ENCODE data around the gene CLN3. TPM values are rescaled to one million over a fixed set of nuclear protein-coding genes. Genes with fewer than 3 reads are reported as not detected.

CLN3 gene
- polyA plus RNA-seq, 1 donor from 2014 or later: 32.2 TPM

- H3K4me2 ChIP-seq (ENCODE audit: low read length): no peak overlapping the region
- H3F3A ChIP-seq (ENCODE audit: insufficient read depth, low read length, poor library complexity, severe bottlenecking): no peaks in the 10 kb centered on the region
- no peak overlapping the region for H3K4me3 ChIP-seq (ENCODE audit: low read length)
- H3K9me2 ChIP-seq (ENCODE audit: insufficient read depth, low read length): no peaks in the 10 kb centered on the region
- no peaks in the 10 kb centered on the region for H3K36me3 ChIP-seq (ENCODE audit: insufficient read depth, low read length)
- TF ChIP-seq POLR2AphosphoS5 (IDR thresholded peaks at IDR 0.05) (no peak), EZH2 (IDR thresholded peaks at IDR 0.05; ENCODE audit: borderline replicate concordance, insufficient read depth, low read length, poor library complexity, severe bottlenecking) (no peak), EP300 (conservative IDR thresholded peaks at IDR 0.05; ENCODE audit: poor library complexity, severe bottlenecking) (no peak)
- no peak overlapping the region for H3K9ac ChIP-seq (ENCODE audit: low read length)
- H4K20me1 ChIP-seq (ENCODE audit: insufficient read depth): no peaks in the 10 kb centered on the region
- no peak overlapping the region for H2AFZ ChIP-seq (ENCODE audit: low read depth, low read length)
- no peaks in the 10 kb centered on the region for H3K27me3 ChIP-seq (ENCODE audit: insufficient read depth, low read depth, low read length)
- no peaks in the 10 kb centered on the region for H3K9me3 ChIP-seq (ENCODE audit: low read length)
- no peak overlapping the region for H3K27ac ChIP-seq (ENCODE audit: low read length)
- no peaks in the 10 kb centered on the region for H3K79me2 ChIP-seq (replicated peaks; ENCODE audit: insufficient read depth, low read length)
These were observed 7.0 kb upstream of the CLN3 start for GRCh38 chr16:28498666-28499381.

- H3K4me3 ChIP-seq (ENCODE audit: low read length): no peak overlapping the region
- no peak for TF ChIP-seq CTCF (IDR thresholded peaks at IDR 0.05; ENCODE audit: poor library complexity, severe bottlenecking)
- H3K4me2 ChIP-seq (ENCODE audit: low read length): no peak overlapping the region
- no peak overlapping the region for H3K9ac ChIP-seq (ENCODE audit: low read length)
- H3F3A ChIP-seq (ENCODE audit: insufficient read depth, low read length, poor library complexity, severe bottlenecking): no peaks in the 10 kb centered on the region
- H3K79me2 ChIP-seq (replicated peaks; ENCODE audit: insufficient read depth, low read length): no peaks in the 10 kb centered on the region
- no peak overlapping the region for H3K27ac ChIP-seq (ENCODE audit: low read length)
- H3K36me3 ChIP-seq (ENCODE audit: insufficient read depth, low read length): no peaks in the 10 kb centered on the region
- H4K20me1 ChIP-seq (ENCODE audit: insufficient read depth): no peaks in the 10 kb centered on the region
- H3K9me2 ChIP-seq (ENCODE audit: insufficient read depth, low read length): no peaks in the 10 kb centered on the region
- H2AFZ ChIP-seq (ENCODE audit: low read depth, low read length): no peak overlapping the region
- no peaks in the 10 kb centered on the region for H3K9me3 ChIP-seq (ENCODE audit: low read length)
- no peaks in the 10 kb centered on the region for H3K27me3 ChIP-seq (ENCODE audit: insufficient read depth, low read depth, low read length)
These were observed 6.2 kb upstream of the CLN3 start for GRCh38 chr16:28497861-28498599.

- no peaks in the 10 kb centered on the region for H3K9me3 ChIP-seq (ENCODE audit: low read length)
- no peaks in the 10 kb centered on the region for H3K36me3 ChIP-seq (ENCODE audit: insufficient read depth, low read length)
- H3K9ac ChIP-seq (ENCODE audit: low read length): no peak overlapping the region
- no peaks in the 10 kb centered on the region for H3F3A ChIP-seq (ENCODE audit: insufficient read depth, low read length, poor library complexity, severe bottlenecking)
- H3K4me2 ChIP-seq (ENCODE audit: low read length): no peak overlapping the region
- H4K20me1 ChIP-seq (ENCODE audit: insufficient read depth): no peaks in the 10 kb centered on the region
- H3K27me3 ChIP-seq (ENCODE audit: insufficient read depth, low read depth, low read length): no peaks in the 10 kb centered on the region
- no peak overlapping the region for H3K4me3 ChIP-seq (ENCODE audit: low read length)
- H3K79me2 ChIP-seq (replicated peaks; ENCODE audit: insufficient read depth, low read length): no peaks in the 10 kb centered on the region
- no peak for TF ChIP-seq EP300 (conservative IDR thresholded peaks at IDR 0.05; ENCODE audit: poor library complexity, severe bottlenecking)
- TF ChIP-seq MXI1 (conservative IDR thresholded peaks at IDR 0.05; ENCODE audit: poor library complexity, severe bottlenecking): no peak
- TF ChIP-seq REST (IDR thresholded peaks at IDR 0.05; ENCODE audit: borderline replicate concordance): no peak
- TF ChIP-seq RAD21 (conservative IDR thresholded peaks at IDR 0.05): no peak
- TF ChIP-seq EZH2 (IDR thresholded peaks at IDR 0.05; ENCODE audit: borderline replicate concordance, insufficient read depth, low read length, poor library complexity, severe bottlenecking): no peak
- no peak for TF ChIP-seq CTCF (IDR thresholded peaks at IDR 0.05; ENCODE audit: poor library complexity, severe bottlenecking)
- TF ChIP-seq TAF1 (IDR thresholded peaks at IDR 0.05; ENCODE audit: low read depth): no peak
- no peaks in the 10 kb centered on the region for H3K9me2 ChIP-seq (ENCODE audit: insufficient read depth, low read length)
- no peak overlapping the region for H2AFZ ChIP-seq (ENCODE audit: low read depth, low read length)
- no peak overlapping the region for H3K27ac ChIP-seq (ENCODE audit: low read length)
These were observed 5.5 kb upstream of the CLN3 start for GRCh38 chr16:28497386-28497785.
